GM20000 (cell line): ENCODE data around the gene SCPEP1.
"Not testable (repeated sequence)": the region's sequence is repeated elsewhere in the genome, so short reads cannot be mapped to it uniquely, and the experiment has no call there.

Source experiments
- DNase-seq: peaks from one replicate; pipeline ENCODE4 v3.0.0; 2012; ENCODE audit warnings: low spot score
- CTCF ChIP-seq: IDR thresholded peaks from 2 replicates; pipeline ENCODE4 v1.5.1; 2012; ENCODE audit warnings: mild to moderate bottlenecking, control low read depth; ENCODE audit errors: extremely low read depth, missing control alignments

Gene SCPEP1

DNA sequence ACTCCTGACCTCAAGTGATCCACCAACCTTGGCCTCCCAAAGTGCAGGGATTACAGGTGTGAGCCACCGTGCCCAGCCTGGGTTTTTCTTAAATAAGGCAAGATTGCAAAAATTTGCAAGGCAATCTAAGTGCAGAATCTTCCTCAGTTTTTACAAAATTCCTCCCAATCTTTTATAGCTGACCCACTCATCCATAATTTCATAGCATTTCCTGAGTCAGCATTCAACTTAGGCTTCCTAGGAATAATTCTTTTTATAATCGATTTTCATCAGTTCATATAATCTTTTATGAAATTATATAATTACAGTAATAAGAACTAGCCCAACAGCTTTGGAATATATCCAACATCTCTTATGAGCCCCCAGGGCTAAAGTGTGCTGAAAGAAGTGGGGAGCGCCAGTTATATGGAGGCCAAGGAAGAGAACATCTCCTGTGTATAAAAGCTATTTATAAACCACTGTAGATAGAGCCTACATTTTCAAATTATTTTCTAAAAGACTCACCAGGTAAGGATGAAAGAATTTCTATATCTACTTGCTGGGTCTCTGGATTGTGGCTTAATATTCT lies 31.9 kb upstream of the SCPEP1 start:
- no peak for DNase-seq
- no peak for TF ChIP-seq CTCF

- TF ChIP-seq CTCF = no peak
- no peak for DNase-seq
These were observed 30.2 kb upstream of the SCPEP1 start for GRCh38 chr17:56947741-56948140.

DNA sequence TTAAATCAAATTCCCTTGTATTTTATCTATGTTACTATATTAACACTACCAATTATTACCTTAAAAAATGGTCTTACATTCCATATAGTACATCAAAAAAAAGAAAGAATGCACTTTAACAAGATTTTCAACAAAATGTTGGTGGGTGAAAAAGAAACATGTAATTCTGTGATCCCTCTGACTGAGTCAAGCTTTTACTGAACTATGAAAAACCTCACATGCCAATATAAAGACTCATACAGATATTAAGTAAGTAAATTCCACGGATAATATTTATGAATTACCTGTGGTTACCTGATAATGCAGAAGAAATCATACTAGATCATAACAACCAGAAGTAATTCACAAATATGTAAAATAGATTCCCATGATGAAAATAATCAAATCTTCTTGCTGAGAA lies 29.4 kb upstream of the SCPEP1 start:
- TF ChIP-seq CTCF = no peak
- no peak for DNase-seq

GRCh38 chr17:56949595-56949994 lies 28.3 kb upstream of the SCPEP1 start:
- no peak for TF ChIP-seq CTCF
- no peak for DNase-seq

DNA sequence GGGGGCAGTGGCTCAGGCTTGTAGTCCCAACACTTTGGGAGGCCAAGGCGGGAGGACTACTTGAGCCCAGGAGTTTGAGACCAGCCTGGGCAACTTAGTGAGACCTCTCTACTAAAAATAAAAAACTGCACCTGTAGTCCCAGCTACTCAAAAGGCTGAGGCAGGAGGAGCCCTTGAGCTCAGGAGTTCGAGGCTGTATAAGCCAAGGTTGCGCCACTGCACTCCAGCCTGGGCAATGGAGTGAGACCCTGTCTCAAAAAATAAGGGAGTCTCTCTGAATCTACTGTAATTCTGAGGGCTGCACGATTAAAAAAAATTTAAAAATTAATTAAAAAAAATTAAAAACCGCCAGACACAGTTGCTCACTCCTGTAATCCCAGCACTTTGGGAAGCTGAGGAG lies 20.9 kb upstream of the SCPEP1 start:
- no peak for DNase-seq
- TF ChIP-seq CTCF = no peak

DNA sequence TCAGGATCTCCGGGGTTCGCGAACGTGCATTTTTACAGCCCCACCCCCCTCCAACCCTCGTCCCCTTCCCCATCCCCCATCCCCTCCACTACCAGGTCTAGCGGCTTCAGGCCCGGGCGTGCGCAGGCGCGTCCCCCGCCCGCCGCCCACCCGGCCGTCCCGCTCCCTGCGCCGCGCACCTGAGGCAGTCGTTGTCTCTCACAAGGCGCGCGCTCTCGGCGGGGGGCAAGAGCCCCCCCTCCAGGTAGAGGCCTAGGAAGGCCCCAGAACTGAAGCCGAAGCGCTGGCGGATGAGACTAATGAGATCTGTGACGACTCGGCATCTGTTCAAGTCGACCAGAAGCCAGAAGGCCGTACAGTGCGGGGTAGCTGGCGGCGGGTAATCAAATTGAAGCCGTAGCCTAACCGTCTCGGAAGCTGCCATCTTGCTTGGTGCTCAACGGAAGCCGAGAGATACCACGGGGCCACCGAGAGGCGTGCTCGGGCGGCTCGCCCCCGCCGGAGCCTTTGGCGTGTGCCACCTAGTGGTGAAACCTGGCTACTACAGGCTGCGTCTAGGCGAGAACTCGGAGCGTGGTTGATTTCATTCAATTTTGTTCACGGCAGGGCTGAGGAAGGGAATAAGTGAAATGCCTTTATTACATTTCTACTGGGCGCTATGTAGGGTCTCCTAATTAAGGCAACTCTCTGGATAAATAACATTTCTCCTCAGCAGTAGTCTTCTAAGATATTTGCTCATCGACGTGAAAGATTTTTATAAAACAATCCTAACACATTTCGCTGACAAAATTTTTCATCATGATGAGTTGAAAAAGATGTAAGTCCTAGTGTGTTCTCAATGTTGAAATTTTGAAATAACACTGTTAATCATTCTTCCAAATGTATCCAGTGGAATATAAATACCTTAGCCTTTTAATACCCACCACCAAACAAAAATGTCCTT lies 17.1 kb upstream of the SCPEP1 start, which contains the start of gene COIL:
COIL (minus strand) TSS at position 455 of the 943 bp plus-strand sequence; CDS start at position 424, 31 bp downstream.
- peak; percentile 95 for TF ChIP-seq CTCF
- DNase-seq = peak; percentile 95

- DNase-seq = not testable (repeated sequence)
These were observed 12.7 kb upstream of the SCPEP1 start for GRCh38 chr17:56965241-56965640.

GRCh38 chr17:56965681-56966080 lies 12.2 kb upstream of the SCPEP1 start:
- DNase-seq = not testable (repeated sequence)
